Loucy (cell line): ENCODE results near the gene RPN1.

Experiments
- H2AFZ ChIP-seq: fragments of 200-600 bp; sonication (generic); 2 replicates; pipeline ENCODE4 v1.6.0; 2016; ENCODE audit warnings: antibody characterized with exemption, mild to moderate bottlenecking, low read length, moderate library complexity
- H3F3A ChIP-seq: fragments of 200-600 bp; 2 replicates; pipeline ENCODE4 v1.6.0; 2016; ENCODE audit warnings: antibody characterized with exemption, low read depth, mild to moderate bottlenecking
- H3K27me3 ChIP-seq: fragments of 200-600 bp; sonication (generic); 2 replicates; pipeline ENCODE4 v1.6.1; 2014; ENCODE audit warnings: low read length, mild to moderate bottlenecking; ENCODE audit not compliant: insufficient read depth, poor library complexity, severe bottlenecking
- H3K36me3 ChIP-seq: fragments of 200-600 bp; sonication (generic); 2 replicates; pipeline ENCODE4 v1.6.1; 2016; ENCODE audit warnings: low read length; ENCODE audit not compliant: insufficient read depth
- H3K4me1 ChIP-seq: fragments of 200-600 bp; sonication (generic); 2 replicates; pipeline ENCODE4 v1.5.1; 2014; ENCODE audit warnings: low read length, mild to moderate bottlenecking; ENCODE audit not compliant: insufficient read depth, poor library complexity, severe bottlenecking
- H3K4me2 ChIP-seq: fragments of 200-600 bp; sonication (generic); 2 replicates; pipeline ENCODE4 v1.6.0; 2014; ENCODE audit warnings: antibody characterized with exemption, low read length, low read depth, mild to moderate bottlenecking; ENCODE audit not compliant: poor library complexity, severe bottlenecking
- H3K4me3 ChIP-seq: fragments of 200-600 bp; sonication (generic); 2 replicates; pipeline ENCODE4 v1.5.1; 2014; ENCODE audit warnings: low read length, mild to moderate bottlenecking, mixed read lengths; ENCODE audit not compliant: poor library complexity, severe bottlenecking
- H3K79me2 ChIP-seq: fragments of 200-600 bp; sonication (generic); 2 replicates; pipeline ENCODE4 v1.6.1; 2014; ENCODE audit warnings: low read length; ENCODE audit not compliant: insufficient read depth
- H3K9ac ChIP-seq: fragments of 200-600 bp; sonication (generic); 2 replicates; pipeline ENCODE4 v1.6.0; 2014; ENCODE audit warnings: mild to moderate bottlenecking, low read depth, low read length, moderate library complexity; ENCODE audit not compliant: poor library complexity, severe bottlenecking
- H3K9me2 ChIP-seq: fragments of 200-600 bp; sonication (generic); replicated peaks from 2 replicates; pipeline ENCODE4 v1.6.1; 2016; ENCODE audit warnings: low read depth, low read length, mixed read lengths
- H3K9me3 ChIP-seq: fragments of 200-600 bp; sonication (generic); 2 replicates; pipeline ENCODE4 v1.6.1; 2014; ENCODE audit warnings: mild to moderate bottlenecking, antibody characterized with exemption, low read length, low read depth; ENCODE audit not compliant: insufficient read depth
- H4K20me1 ChIP-seq: fragments of 200-600 bp; sonication (generic); 2 replicates; pipeline ENCODE4 v1.6.0; 2014; ENCODE audit warnings: antibody characterized with exemption, low read length, mild to moderate bottlenecking; ENCODE audit not compliant: insufficient read depth, poor library complexity, severe bottlenecking
- EZH2phosphoT487 ChIP-seq: fragments of 200-600 bp; IDR thresholded peaks from 2 replicates; pipeline ENCODE4 v1.6.1; 2018; ENCODE audit warnings: antibody characterized with exemption, mild to moderate bottlenecking, moderate library complexity, borderline replicate concordance
- TF ChIP-seq, protein P1 (sequence below): fragments of 200-600 bp; sonication (generic); conservative IDR thresholded peaks from 2 replicates; pipeline ENCODE4 v1.5.1; 2014; ENCODE audit warnings: mild to moderate bottlenecking, antibody characterized with exemption, low read length

The RPN1 gene

DNA sequence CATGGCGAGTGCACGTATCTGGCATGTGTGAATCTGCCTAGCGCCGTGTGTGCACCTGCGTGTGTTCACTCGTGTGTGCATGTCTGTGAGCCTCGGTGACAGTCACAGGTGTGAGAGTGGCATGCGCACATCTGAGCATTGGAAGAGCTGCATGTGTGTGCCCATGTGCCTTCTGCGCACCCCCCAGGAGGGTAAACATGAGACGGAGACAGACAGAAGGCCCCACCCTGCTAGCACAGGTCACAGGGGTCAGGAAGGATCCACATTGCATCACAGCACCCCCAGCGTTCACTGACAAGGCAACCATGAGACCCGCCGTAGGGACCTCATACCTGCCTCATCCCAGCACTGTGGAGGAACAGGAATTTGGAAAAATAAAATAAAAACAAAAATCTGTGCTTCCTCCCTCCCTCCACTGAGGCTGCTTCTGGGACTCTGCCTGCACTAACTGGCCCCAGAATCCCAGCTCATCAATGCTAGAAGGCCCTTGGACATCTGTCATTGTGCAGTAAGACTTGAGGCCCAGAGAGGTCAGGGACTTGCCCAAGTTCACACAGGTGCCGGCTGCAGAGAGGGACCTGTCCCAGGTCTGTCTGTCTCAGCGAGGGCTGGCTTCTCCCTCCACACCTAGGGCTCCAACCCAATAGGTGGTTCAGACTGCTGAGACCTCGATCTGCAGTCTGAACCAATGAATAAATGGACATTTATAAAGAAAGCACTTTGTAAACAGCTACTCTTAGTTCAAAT is 37.4 kb downstream of the RPN1 start:
- no peaks in the 10 kb centered on the region for H4K20me1 ChIP-seq
- no peak overlapping the region for H2AFZ ChIP-seq
- H3K4me2 ChIP-seq, result no peak overlapping the region
- H3K4me3 ChIP-seq, result no peak overlapping the region
- H3K9me3 ChIP-seq, result no peaks in the 10 kb centered on the region
- H3K27me3 ChIP-seq, result no peaks in the 10 kb centered on the region
- H3K79me2 ChIP-seq, result peaks cover 4% of the 10 kb centered on the region; the same call in 1 of the 2 replicates
- H3K9ac ChIP-seq, result no peak overlapping the region
- no peaks in the 10 kb centered on the region for H3K36me3 ChIP-seq
- TF ChIP-seq, protein P1, sequence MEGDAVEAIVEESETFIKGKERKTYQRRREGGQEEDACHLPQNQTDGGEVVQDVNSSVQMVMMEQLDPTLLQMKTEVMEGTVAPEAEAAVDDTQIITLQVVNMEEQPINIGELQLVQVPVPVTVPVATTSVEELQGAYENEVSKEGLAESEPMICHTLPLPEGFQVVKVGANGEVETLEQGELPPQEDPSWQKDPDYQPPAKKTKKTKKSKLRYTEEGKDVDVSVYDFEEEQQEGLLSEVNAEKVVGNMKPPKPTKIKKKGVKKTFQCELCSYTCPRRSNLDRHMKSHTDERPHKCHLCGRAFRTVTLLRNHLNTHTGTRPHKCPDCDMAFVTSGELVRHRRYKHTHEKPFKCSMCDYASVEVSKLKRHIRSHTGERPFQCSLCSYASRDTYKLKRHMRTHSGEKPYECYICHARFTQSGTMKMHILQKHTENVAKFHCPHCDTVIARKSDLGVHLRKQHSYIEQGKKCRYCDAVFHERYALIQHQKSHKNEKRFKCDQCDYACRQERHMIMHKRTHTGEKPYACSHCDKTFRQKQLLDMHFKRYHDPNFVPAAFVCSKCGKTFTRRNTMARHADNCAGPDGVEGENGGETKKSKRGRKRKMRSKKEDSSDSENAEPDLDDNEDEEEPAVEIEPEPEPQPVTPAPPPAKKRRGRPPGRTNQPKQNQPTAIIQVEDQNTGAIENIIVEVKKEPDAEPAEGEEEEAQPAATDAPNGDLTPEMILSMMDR, result no peak
- no peak for TF ChIP-seq EZH2phosphoT487
- no peaks in the 10 kb centered on the region for H3F3A ChIP-seq
- peaks cover 4% of the 10 kb centered on the region for H3K4me1 ChIP-seq
- H3K9me2 ChIP-seq, result no peaks in the 10 kb centered on the region

DNA sequence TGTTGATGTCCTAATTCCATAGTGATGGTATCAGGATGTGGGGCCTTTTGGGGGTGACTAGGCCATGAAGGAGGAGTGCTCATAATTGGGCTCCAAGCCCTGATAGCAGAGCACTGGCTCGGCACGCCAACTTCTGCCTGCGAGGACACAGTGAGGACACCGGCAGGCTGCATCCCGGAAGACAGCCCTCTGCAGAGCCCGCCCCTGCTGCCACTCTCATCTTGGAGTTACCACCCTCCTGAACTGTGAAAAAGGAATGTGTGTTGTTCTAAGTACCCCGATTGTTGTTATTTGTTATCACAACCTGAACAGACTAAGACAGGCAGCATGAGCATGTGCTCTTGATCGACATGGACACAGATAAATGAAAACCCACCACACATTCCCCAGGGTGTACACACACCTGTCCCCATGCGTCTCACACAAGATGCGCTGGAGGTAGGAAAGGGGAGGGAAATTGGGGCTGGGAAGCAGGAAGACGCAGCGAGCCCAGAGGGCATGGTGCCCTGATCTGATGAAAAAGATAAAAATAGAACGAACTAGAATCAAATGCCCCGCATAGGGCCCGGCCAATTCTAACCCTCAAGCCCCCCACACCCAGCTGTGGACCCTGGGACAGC is 40.1 kb downstream of the RPN1 start:
- H3K9me2 ChIP-seq, result no peaks in the 10 kb centered on the region
- H3K9ac ChIP-seq, result no peak overlapping the region

GRCh38 chr3:128609294-128609693 is 41.3 kb downstream of the RPN1 start:
- H3K4me2 ChIP-seq, result no peak overlapping the region
- H3K4me3 ChIP-seq, result no peak overlapping the region
- H4K20me1 ChIP-seq, result no peaks in the 10 kb centered on the region
- no peak overlapping the region for H3K9ac ChIP-seq
- no peaks in the 10 kb centered on the region for H3F3A ChIP-seq
- no peaks in the 10 kb centered on the region for H3K27me3 ChIP-seq
- H3K36me3 ChIP-seq, result no peaks in the 10 kb centered on the region
- H2AFZ ChIP-seq, result no peak overlapping the region
- H3K9me2 ChIP-seq, result no peaks in the 10 kb centered on the region
- H3K9me3 ChIP-seq, result no peaks in the 10 kb centered on the region
- TF ChIP-seq, protein P1, result no peak
- no peak for TF ChIP-seq EZH2phosphoT487
- H3K4me1 ChIP-seq, result no peaks in the 10 kb centered on the region
- H3K79me2 ChIP-seq, result no peaks in the 10 kb centered on the region

More for the DNA sequence above, 40.1 kb downstream of the RPN1 start:
- Histone ChIP-seq H3K4me3 (no peak overlapping the region), H3K36me3 (no peaks in the 10 kb centered on the region), H3K9me3 (no peaks in the 10 kb centered on the region), H4K20me1 (no peaks in the 10 kb centered on the region), H3F3A (no peaks in the 10 kb centered on the region), H3K27me3 (no peaks in the 10 kb centered on the region), H3K79me2 (no peaks in the 10 kb centered on the region), H3K4me2 (no peak overlapping the region), H3K4me1 (no peaks in the 10 kb centered on the region), H2AFZ (no peak overlapping the region)
- TF ChIP-seq, protein P1, result no peak
